Hepatocyte (in vitro differentiated cells): ENCODE data around the gene TRIM44.

Source experiments
- EZH2 ChIP-seq: fragments of 200-600 bp; sonication (generic); IDR thresholded peaks from 2 replicates; pipeline ENCODE4 v1.6.1; 2016; ENCODE audit warnings: antibody characterized with exemption, mild to moderate bottlenecking, borderline replicate concordance
- EZH2phosphoT487 ChIP-seq: fragments of 200-600 bp; sonication (generic); IDR thresholded peaks from one replicate; pipeline ENCODE4 v1.6.1; 2018; ENCODE audit warnings: antibody characterized with exemption, mild to moderate bottlenecking, low read depth, moderate library complexity; ENCODE audit not compliant: unreplicated experiment, severe bottlenecking
- TF ChIP-seq, protein P1 (sequence below): fragments of 200-600 bp; sonication (generic); IDR thresholded peaks from 2 replicates; pipeline ENCODE4 v1.5.1; 2016; ENCODE audit warnings: antibody characterized with exemption, mild to moderate bottlenecking; ENCODE audit not compliant: poor library complexity

GRCh38 chr11:35650467-35650866 lies 12.1 kb upstream of the TRIM44 start:
- TF ChIP-seq EZH2 (no peak), EZH2phosphoT487 (no peak)
- TF ChIP-seq, protein P1, sequence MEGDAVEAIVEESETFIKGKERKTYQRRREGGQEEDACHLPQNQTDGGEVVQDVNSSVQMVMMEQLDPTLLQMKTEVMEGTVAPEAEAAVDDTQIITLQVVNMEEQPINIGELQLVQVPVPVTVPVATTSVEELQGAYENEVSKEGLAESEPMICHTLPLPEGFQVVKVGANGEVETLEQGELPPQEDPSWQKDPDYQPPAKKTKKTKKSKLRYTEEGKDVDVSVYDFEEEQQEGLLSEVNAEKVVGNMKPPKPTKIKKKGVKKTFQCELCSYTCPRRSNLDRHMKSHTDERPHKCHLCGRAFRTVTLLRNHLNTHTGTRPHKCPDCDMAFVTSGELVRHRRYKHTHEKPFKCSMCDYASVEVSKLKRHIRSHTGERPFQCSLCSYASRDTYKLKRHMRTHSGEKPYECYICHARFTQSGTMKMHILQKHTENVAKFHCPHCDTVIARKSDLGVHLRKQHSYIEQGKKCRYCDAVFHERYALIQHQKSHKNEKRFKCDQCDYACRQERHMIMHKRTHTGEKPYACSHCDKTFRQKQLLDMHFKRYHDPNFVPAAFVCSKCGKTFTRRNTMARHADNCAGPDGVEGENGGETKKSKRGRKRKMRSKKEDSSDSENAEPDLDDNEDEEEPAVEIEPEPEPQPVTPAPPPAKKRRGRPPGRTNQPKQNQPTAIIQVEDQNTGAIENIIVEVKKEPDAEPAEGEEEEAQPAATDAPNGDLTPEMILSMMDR, result no peak
